ENCODE measurements around the gene CDH22. TPM values are rescaled to one million over a fixed set of nuclear protein-coding genes. Genes with fewer than 3 reads are reported as not detected.

Gene CDH22
- total and polyA plus RNA-seq, 2 experiments from 2014 or later, result 0.08 to 0.10 TPM

DNA sequence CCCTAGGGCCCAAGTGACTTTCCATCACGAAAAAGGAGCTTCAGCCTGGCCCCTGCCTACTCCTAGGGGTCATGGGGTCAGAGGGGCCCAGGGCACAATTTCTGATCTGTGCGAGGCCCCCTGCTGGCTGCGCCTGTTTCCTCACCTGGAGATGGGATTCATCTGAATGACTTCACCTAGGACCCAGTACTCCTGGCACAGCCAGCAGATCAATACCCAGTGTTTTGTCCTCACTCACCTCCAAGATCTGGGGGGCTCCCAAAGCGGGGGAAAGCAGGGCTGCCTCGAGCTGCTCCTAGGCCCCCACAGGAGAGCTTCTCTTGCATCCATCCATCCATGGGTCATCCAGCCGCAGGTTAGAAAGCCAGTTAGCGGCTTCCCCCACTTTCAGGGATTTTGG lies 156.4 kb downstream of the CDH22 start:
- H3K9me3 Mint-ChIP-seq, result no peaks in the 10 kb centered on the region
- peak overlapping the region; percentile 69; the same call in 1 of the 2 replicates for H2AFZ ChIP-seq
- H4K20me1 ChIP-seq (replicated peaks; ENCODE audit: insufficient read depth), result no peaks in the 10 kb centered on the region
- no peaks in the 10 kb centered on the region for H3F3A ChIP-seq (replicated peaks; ENCODE audit: low read depth)
- no peaks in the 10 kb centered on the region for H3K36me3 Mint-ChIP-seq (ENCODE audit: low read depth)
- H3K4me3 Mint-ChIP-seq, result no peak overlapping the region
- peaks cover 9% of the 10 kb centered on the region; the same call in 2 of the 3 replicates for H3K4me1 Mint-ChIP-seq
- DNase-seq (ENCODE audit: low spot score), result peak; percentile 80
- H3K27ac ChIP-seq (ENCODE audit: low read depth), result no peak overlapping the region
- peak; percentile 92 for ATAC-seq
- no peaks in the 10 kb centered on the region for H3K4me1 ChIP-seq (ENCODE audit: insufficient read depth)
- TF ChIP-seq REST (IDR thresholded peaks at IDR 0.05; ENCODE audit: unreplicated experiment), result no peak
- TF ChIP-seq, protein P1, sequence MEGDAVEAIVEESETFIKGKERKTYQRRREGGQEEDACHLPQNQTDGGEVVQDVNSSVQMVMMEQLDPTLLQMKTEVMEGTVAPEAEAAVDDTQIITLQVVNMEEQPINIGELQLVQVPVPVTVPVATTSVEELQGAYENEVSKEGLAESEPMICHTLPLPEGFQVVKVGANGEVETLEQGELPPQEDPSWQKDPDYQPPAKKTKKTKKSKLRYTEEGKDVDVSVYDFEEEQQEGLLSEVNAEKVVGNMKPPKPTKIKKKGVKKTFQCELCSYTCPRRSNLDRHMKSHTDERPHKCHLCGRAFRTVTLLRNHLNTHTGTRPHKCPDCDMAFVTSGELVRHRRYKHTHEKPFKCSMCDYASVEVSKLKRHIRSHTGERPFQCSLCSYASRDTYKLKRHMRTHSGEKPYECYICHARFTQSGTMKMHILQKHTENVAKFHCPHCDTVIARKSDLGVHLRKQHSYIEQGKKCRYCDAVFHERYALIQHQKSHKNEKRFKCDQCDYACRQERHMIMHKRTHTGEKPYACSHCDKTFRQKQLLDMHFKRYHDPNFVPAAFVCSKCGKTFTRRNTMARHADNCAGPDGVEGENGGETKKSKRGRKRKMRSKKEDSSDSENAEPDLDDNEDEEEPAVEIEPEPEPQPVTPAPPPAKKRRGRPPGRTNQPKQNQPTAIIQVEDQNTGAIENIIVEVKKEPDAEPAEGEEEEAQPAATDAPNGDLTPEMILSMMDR (conservative IDR thresholded peaks at IDR 0.05; ENCODE audit: low read depth in 2 of 2), result peak; percentile 67 to 75
- no peaks in the 10 kb centered on the region for H3K9me2 ChIP-seq (ENCODE audit: insufficient read depth)
- H3K27me3 Mint-ChIP-seq (ENCODE audit: insufficient read depth, low read depth, poor library complexity), result no peaks in the 10 kb centered on the region
- no peak overlapping the region for H3K4me2 ChIP-seq
- no peaks in the 10 kb centered on the region for H3K79me2 ChIP-seq (replicated peaks; ENCODE audit: insufficient read depth)
- H3K27me3 ChIP-seq (ENCODE audit: insufficient read depth), result no peaks in the 10 kb centered on the region
- H3K27ac Mint-ChIP-seq, result no peak overlapping the region
- H3K36me3 ChIP-seq (ENCODE audit: insufficient read depth), result no peaks in the 10 kb centered on the region
- H3K4me3 ChIP-seq, result no peak overlapping the region

GRCh38 chr20:46150943-46151342 lies 157.4 kb downstream of the CDH22 start:
- Histone ChIP-seq H3K27ac (ENCODE audit: low read depth) (no peak overlapping the region), H3K27me3 (ENCODE audit: insufficient read depth) (no peaks in the 10 kb centered on the region), H3K4me1 (ENCODE audit: insufficient read depth) (no peaks in the 10 kb centered on the region; the same call in 1 of the 2 replicates), H3K4me2 (no peak overlapping the region), H3K4me3 (no peak overlapping the region), H3F3A (replicated peaks; ENCODE audit: low read depth) (no peaks in the 10 kb centered on the region), H3K36me3 (ENCODE audit: insufficient read depth) (no peaks in the 10 kb centered on the region), H2AFZ (0 out of 2 replicates have a peak overlapping the region, but pooled peaks have one; percentile 10), H4K20me1 (replicated peaks; ENCODE audit: insufficient read depth) (no peaks in the 10 kb centered on the region), H3K9me2 (ENCODE audit: insufficient read depth) (no peaks in the 10 kb centered on the region), H3K79me2 (replicated peaks; ENCODE audit: insufficient read depth) (no peaks in the 10 kb centered on the region)
- Mint-ChIP-seq H3K27me3 (ENCODE audit: insufficient read depth, low read depth, poor library complexity) (no peaks in the 10 kb centered on the region), H3K36me3 (ENCODE audit: low read depth) (no peaks in the 10 kb centered on the region), H3K9me3 (no peaks in the 10 kb centered on the region), H3K27ac (no peak overlapping the region), H3K4me3 (no peak overlapping the region), H3K4me1 (peaks cover 10% of the 10 kb centered on the region; the same call in 2 of the 3 replicates)
- DNase-seq (ENCODE audit: low spot score) (no peak), ATAC-seq (no peak)
- TF ChIP-seq STAT1 (IDR thresholded peaks at IDR 0.05; ENCODE audit: unreplicated experiment) (no peak), ZNF462 (CRISPR knock-in tag; IDR thresholded peaks at IDR 0.05) (no peak), ZNF114 (CRISPR knock-in tag; IDR thresholded peaks at IDR 0.05) (no peak), REST (IDR thresholded peaks at IDR 0.05; ENCODE audit: unreplicated experiment) (no peak), JUNB (IDR thresholded peaks at IDR 0.05; ENCODE audit: unreplicated experiment) (no peak)

Data from GM23338 (cell line).